Neural cell (in vitro differentiated cells): Measurements from ENCODE around the gene POMT2. TPM values are rescaled to one million over a fixed set of nuclear protein-coding genes. Genes with fewer than 3 reads are reported as not detected.

Experiments
- H2AFZ ChIP-seq: fragments of 200-600, 300-800 bp; sonication (generic), shearing (Covaris generic); 2 replicates; pipeline ENCODE4 v1.6.0; 2014; ENCODE audit warnings: low read depth, mild to moderate bottlenecking, antibody characterized with exemption, low read length, moderate library complexity
- H3F3A ChIP-seq: fragments of 200-600 bp; shearing (Covaris generic); 2 replicates; pipeline ENCODE4 v1.6.1; 2016; ENCODE audit warnings: mild to moderate bottlenecking, moderate library complexity, mixed read lengths, antibody characterized with exemption, low read length; ENCODE audit not compliant: insufficient read depth, poor library complexity, severe bottlenecking
- H3K27ac ChIP-seq: fragments of 200-600, 300-800 bp; sonication (generic), shearing (Covaris generic); 2 replicates; pipeline ENCODE4 v1.5.1; 2014; ENCODE audit warnings: mild to moderate bottlenecking, low read length, moderate library complexity
- H3K27me3 ChIP-seq: fragments of 300-800, 200-600 bp; sonication (generic), shearing (Covaris generic); 2 replicates; pipeline ENCODE4 v1.6.0; 2014; ENCODE audit warnings: mild to moderate bottlenecking, low read depth, low read length, moderate library complexity; ENCODE audit not compliant: insufficient read depth
- H3K36me3 ChIP-seq: fragments of 300-800, 200-600 bp; sonication (generic), shearing (Covaris generic); 2 replicates; pipeline ENCODE4 v1.5.1; 2014; ENCODE audit warnings: mild to moderate bottlenecking, antibody characterized with exemption, low read length, moderate library complexity; ENCODE audit not compliant: insufficient read depth
- H3K4me2 ChIP-seq: fragments of 300-800, 200-600 bp; sonication (generic), shearing (Covaris generic); 2 replicates; pipeline ENCODE4 v1.6.0; 2014; ENCODE audit warnings: mild to moderate bottlenecking, low read length
- H3K4me3 ChIP-seq: fragments of 300-800, 200-600 bp; sonication (generic), shearing (Covaris generic); 2 replicates; pipeline ENCODE4 v1.5.1; 2014; ENCODE audit warnings: mild to moderate bottlenecking, low read length, moderate library complexity
- H3K79me2 ChIP-seq: fragments of 200-600 bp; shearing (Covaris generic); replicated peaks from 2 replicates; pipeline ENCODE4 v1.6.0; 2014; ENCODE audit warnings: mild to moderate bottlenecking, low read length, moderate library complexity; ENCODE audit not compliant: insufficient read depth
- H3K9ac ChIP-seq: fragments of 300-800, 200-600 bp; sonication (generic), shearing (Covaris generic); 2 replicates; pipeline ENCODE4 v1.6.1; 2016; ENCODE audit warnings: mild to moderate bottlenecking, low read length, mixed read lengths
- H3K9me2 ChIP-seq: fragments of 200-600 bp; shearing (Covaris generic); 2 replicates; pipeline ENCODE4 v1.6.1; 2016; ENCODE audit warnings: mild to moderate bottlenecking, low read length, mixed read lengths; ENCODE audit not compliant: insufficient read depth
- H3K9me3 ChIP-seq: fragments of 200-600, 300-800 bp; sonication (generic), shearing (Covaris generic); 2 replicates; pipeline ENCODE4 v1.6.1; 2016; ENCODE audit warnings: mild to moderate bottlenecking, mixed run types, low read length, moderate library complexity, mixed read lengths
- H4K20me1 ChIP-seq: fragments of 200-600 bp; shearing (Covaris generic); 2 replicates; pipeline ENCODE4 v1.6.1; 2016; ENCODE audit warnings: mild to moderate bottlenecking, mixed run types; ENCODE audit not compliant: insufficient read depth
- EP300 ChIP-seq: fragments of 450-650 bp; conservative IDR thresholded peaks from 2 replicates; pipeline ENCODE4 v1.6.1; 2014; ENCODE audit warnings: antibody characterized with exemption, mild to moderate bottlenecking, moderate library complexity; ENCODE audit not compliant: poor library complexity, severe bottlenecking
- EZH2 ChIP-seq: fragments of 200-600, 300-800 bp; shearing (Covaris generic), sonication (generic); IDR thresholded peaks from 2 replicates; pipeline ENCODE4 v1.6.1; 2014; ENCODE audit warnings: antibody characterized with exemption, low read length, borderline replicate concordance, mild to moderate bottlenecking; ENCODE audit not compliant: insufficient read depth, poor library complexity, severe bottlenecking
- MXI1 ChIP-seq: fragments of 450-650 bp; conservative IDR thresholded peaks from 2 replicates; pipeline ENCODE4 v1.6.1; 2014; ENCODE audit warnings: antibody characterized with exemption, mild to moderate bottlenecking; ENCODE audit not compliant: poor library complexity, severe bottlenecking
- POLR2AphosphoS5 ChIP-seq: IDR thresholded peaks from 2 replicates; pipeline ENCODE4 v1.6.1; 2012
- RAD21 ChIP-seq: fragments of 450-650 bp; conservative IDR thresholded peaks from 2 replicates; pipeline ENCODE4 v1.6.1; 2014; ENCODE audit warnings: antibody characterized with exemption, mild to moderate bottlenecking, moderate library complexity
- SMC3 ChIP-seq: fragments of 450-650 bp; conservative IDR thresholded peaks from 2 replicates; pipeline ENCODE4 v1.6.1; 2014; ENCODE audit warnings: antibody characterized with exemption, mild to moderate bottlenecking, moderate library complexity; ENCODE audit not compliant: poor library complexity
- TAF1 ChIP-seq: IDR thresholded peaks from 2 replicates; pipeline ENCODE4 v1.6.1; 2012; ENCODE audit warnings: low read depth
- polyA plus RNA-seq: library from polyadenylated mRNA; depleted of rRNA; stranded (reverse); fragments of >200 nt; gene quantifications from 2 replicates; pipeline ENCODE4 v1.2.3, GENCODE V29; 2014
- TF ChIP-seq, protein P1 (sequence below): IDR thresholded peaks from 2 replicates; pipeline ENCODE4 v1.6.1; 2012; ENCODE audit warnings: borderline replicate concordance
- TF ChIP-seq, protein P2 (sequence below): fragments of 450-650 bp; IDR thresholded peaks from 2 replicates; pipeline ENCODE4 v1.5.1; 2014; ENCODE audit warnings: antibody characterized with exemption, mild to moderate bottlenecking, moderate library complexity; ENCODE audit not compliant: poor library complexity, severe bottlenecking

The POMT2 gene
- polyA plus RNA-seq, 1 donor from 2014 or later, result 9.6 TPM

DNA sequence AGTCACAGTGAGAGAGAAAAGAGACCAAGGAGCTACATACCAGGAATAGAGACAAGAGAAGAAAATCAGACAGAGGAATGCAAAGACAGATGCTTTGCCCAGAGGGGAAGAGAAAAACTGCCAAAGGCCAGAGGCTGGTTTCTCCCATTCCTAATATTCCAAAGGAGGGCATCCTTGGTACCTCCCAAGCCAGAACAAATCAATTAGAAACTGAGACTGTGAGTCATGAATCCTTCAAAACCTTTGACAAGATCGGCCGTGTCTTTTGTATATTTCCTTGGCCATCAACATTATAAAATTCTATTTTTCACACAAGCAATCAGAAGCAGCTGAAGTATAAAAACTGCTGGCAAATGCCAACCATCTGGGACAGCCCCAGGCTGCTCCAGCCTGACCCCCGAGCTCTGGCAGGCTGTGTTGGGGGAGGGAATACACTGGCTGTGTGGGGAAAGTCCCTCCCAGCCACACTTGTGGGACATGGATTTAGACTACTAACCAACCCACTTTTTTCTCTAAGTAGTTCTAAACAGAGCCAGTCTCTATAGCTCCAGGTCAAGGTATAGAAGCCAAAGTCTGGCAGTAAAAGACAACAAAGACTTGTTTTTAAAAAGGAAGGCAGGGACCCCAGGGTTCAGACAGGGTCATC lies 13.7 kb downstream of the POMT2 start:
- Histone ChIP-seq H3K27ac (no peak overlapping the region), H4K20me1 (no peaks in the 10 kb centered on the region), H3K4me3 (no peak overlapping the region), H3K4me2 (no peak overlapping the region), H3K36me3 (no peaks in the 10 kb centered on the region), H3K9me2 (no peaks in the 10 kb centered on the region), H3K79me2 (no peaks in the 10 kb centered on the region), H3F3A (no peaks in the 10 kb centered on the region), H3K27me3 (no peaks in the 10 kb centered on the region), H3K9me3 (no peaks in the 10 kb centered on the region), H3K9ac (no peak overlapping the region), H2AFZ (no peak overlapping the region)
- TF ChIP-seq POLR2AphosphoS5, result no peak
- no peak for TF ChIP-seq EZH2
- TF ChIP-seq MXI1, result no peak
- TF ChIP-seq, protein P1, sequence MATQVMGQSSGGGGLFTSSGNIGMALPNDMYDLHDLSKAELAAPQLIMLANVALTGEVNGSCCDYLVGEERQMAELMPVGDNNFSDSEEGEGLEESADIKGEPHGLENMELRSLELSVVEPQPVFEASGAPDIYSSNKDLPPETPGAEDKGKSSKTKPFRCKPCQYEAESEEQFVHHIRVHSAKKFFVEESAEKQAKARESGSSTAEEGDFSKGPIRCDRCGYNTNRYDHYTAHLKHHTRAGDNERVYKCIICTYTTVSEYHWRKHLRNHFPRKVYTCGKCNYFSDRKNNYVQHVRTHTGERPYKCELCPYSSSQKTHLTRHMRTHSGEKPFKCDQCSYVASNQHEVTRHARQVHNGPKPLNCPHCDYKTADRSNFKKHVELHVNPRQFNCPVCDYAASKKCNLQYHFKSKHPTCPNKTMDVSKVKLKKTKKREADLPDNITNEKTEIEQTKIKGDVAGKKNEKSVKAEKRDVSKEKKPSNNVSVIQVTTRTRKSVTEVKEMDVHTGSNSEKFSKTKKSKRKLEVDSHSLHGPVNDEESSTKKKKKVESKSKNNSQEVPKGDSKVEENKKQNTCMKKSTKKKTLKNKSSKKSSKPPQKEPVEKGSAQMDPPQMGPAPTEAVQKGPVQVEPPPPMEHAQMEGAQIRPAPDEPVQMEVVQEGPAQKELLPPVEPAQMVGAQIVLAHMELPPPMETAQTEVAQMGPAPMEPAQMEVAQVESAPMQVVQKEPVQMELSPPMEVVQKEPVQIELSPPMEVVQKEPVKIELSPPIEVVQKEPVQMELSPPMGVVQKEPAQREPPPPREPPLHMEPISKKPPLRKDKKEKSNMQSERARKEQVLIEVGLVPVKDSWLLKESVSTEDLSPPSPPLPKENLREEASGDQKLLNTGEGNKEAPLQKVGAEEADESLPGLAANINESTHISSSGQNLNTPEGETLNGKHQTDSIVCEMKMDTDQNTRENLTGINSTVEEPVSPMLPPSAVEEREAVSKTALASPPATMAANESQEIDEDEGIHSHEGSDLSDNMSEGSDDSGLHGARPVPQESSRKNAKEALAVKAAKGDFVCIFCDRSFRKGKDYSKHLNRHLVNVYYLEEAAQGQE, result no peak
- no peak for TF ChIP-seq EP300
- no peak for TF ChIP-seq TAF1
- no peak for TF ChIP-seq SMC3
- TF ChIP-seq, protein P2, sequence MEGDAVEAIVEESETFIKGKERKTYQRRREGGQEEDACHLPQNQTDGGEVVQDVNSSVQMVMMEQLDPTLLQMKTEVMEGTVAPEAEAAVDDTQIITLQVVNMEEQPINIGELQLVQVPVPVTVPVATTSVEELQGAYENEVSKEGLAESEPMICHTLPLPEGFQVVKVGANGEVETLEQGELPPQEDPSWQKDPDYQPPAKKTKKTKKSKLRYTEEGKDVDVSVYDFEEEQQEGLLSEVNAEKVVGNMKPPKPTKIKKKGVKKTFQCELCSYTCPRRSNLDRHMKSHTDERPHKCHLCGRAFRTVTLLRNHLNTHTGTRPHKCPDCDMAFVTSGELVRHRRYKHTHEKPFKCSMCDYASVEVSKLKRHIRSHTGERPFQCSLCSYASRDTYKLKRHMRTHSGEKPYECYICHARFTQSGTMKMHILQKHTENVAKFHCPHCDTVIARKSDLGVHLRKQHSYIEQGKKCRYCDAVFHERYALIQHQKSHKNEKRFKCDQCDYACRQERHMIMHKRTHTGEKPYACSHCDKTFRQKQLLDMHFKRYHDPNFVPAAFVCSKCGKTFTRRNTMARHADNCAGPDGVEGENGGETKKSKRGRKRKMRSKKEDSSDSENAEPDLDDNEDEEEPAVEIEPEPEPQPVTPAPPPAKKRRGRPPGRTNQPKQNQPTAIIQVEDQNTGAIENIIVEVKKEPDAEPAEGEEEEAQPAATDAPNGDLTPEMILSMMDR, result no peak
- TF ChIP-seq RAD21, result no peak

DNA sequence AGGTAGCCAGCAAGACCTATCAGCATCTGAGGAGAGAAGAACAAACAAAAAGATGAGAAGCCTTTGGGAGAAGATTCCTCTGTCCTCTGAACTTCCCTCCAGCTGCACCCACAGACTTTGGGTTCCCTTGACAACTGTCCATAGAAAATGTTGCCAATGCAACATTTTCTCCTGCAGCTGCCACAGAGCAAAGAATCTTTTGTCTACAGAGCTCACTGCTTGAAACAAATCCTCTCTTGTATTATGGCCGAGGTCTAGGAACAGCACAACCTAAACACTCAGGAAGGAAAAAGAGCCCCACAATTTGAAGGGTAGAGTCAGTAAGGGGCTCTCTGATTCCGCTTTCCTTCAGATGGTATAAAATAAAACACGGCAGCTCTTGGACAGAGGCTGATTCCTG lies 14.3 kb downstream of the POMT2 start:
- H3K36me3 ChIP-seq, result no peaks in the 10 kb centered on the region
- no peak overlapping the region for H3K4me3 ChIP-seq
- no peak overlapping the region for H3K4me2 ChIP-seq
- no peaks in the 10 kb centered on the region for H3K9me3 ChIP-seq
- no peaks in the 10 kb centered on the region for H3K27me3 ChIP-seq
- no peak overlapping the region for H3K9ac ChIP-seq
- no peaks in the 10 kb centered on the region for H3K9me2 ChIP-seq
- no peak overlapping the region for H2AFZ ChIP-seq
- no peak for TF ChIP-seq SMC3
- no peak for TF ChIP-seq EZH2
- no peak for TF ChIP-seq MXI1
- TF ChIP-seq EP300, result no peak
- no peak for TF ChIP-seq TAF1
- TF ChIP-seq RAD21, result no peak
- TF ChIP-seq, protein P2, result no peak
- TF ChIP-seq, protein P1, result no peak
- no peak for TF ChIP-seq POLR2AphosphoS5
- H4K20me1 ChIP-seq, result no peaks in the 10 kb centered on the region
- H3K79me2 ChIP-seq, result no peaks in the 10 kb centered on the region
- no peaks in the 10 kb centered on the region for H3F3A ChIP-seq
- H3K27ac ChIP-seq, result no peak overlapping the region
